ENCODE results near the gene HSPBAP1.
A peak's percentile ranks its signal among the peaks of the same experiment; 100 is the strongest.
"Not testable (repeated sequence)": the region's sequence is repeated elsewhere in the genome, so short reads cannot be mapped to it uniquely, and the experiment has no call there.

The HSPBAP1 gene

DNA sequence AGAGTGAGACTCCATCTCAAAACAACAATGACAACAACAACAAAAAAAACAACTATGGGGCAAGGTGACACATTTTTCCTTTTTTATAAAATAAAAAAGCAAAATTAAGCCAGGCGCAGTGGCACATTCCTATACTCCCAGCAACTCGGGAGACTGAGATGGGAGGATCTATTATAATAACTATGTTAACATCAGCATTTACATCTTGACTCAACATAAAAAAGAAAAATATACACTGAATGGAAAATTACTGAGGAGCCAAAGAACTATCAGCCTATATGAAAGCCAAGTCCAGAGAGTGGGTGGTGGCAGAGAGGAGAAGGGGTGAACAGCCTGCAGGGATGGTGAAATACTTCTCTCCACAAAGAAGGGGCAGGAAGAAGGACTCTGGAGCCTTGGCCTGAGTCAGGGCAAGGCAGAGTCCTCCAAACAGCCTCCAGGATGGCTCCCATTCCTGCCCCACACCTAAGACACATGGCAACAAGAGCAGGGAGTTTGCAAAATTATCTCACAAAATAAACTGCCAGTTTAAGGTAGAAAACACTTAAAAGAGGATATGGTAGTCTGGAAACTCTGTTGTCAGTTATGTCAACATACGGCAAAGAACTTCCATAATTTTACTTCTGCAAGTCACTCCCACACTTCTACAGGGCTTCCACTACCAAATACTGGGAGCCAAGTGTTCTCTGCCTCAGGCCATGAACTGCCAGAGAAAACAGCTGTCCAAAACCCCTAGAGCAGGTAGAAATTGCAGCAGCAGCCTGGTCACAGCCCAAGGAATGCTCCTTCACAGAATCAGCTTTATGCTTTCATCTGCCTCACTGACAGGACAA, 25.9 kb downstream of the HSPBAP1 start:
- Histone ChIP-seq H3K4me3 (ENCODE audit: low read length in 2 of 2) (no peak overlapping the region), H3K27me3 (ENCODE audit: control insufficient read depth in 2 of 2, insufficient read depth in 2 of 2, low read length in 2 of 2) (no peaks in the 10 kb centered on the region), H3K9ac (ENCODE audit: low read depth in 1 of 2, low read length in 2 of 2) (no peak overlapping the region), H3K27ac (ENCODE audit: low read depth in 2 of 2, low read length in 2 of 2) (peak overlapping the region; percentile 13 to 48), H3K9me3 (ENCODE audit: control insufficient read depth in 2 of 2, low read length in 2 of 2) (no peaks in the 10 kb centered on the region), H3K4me1 (ENCODE audit: control insufficient read depth in 2 of 2, insufficient read depth in 2 of 2, low read length in 2 of 2) (no peaks in the 10 kb centered on the region), H3K36me3 (ENCODE audit: control insufficient read depth in 2 of 2, insufficient read depth in 2 of 2, low read length in 2 of 2) (no peaks in the 10 kb centered on the region)

- no peaks in the 10 kb centered on the region for H3K9me3 ChIP-seq (ENCODE audit: control insufficient read depth in 2 of 2, low read length in 2 of 2)
- no peak overlapping the region for H3K4me3 ChIP-seq (ENCODE audit: low read length in 2 of 2)
- H3K9ac ChIP-seq (ENCODE audit: low read depth in 1 of 2, low read length in 2 of 2) = no peak overlapping the region
- H3K4me1 ChIP-seq (ENCODE audit: control insufficient read depth in 2 of 2, insufficient read depth in 2 of 2, low read length in 2 of 2) = no peaks in the 10 kb centered on the region
- no peak overlapping the region for H3K27ac ChIP-seq (ENCODE audit: low read depth in 2 of 2, low read length in 2 of 2)
- no peaks in the 10 kb centered on the region for H3K36me3 ChIP-seq (ENCODE audit: control insufficient read depth in 2 of 2, insufficient read depth in 2 of 2, low read length in 2 of 2)
- no peaks in the 10 kb centered on the region for H3K27me3 ChIP-seq (ENCODE audit: control insufficient read depth in 2 of 2, insufficient read depth in 2 of 2, low read length in 2 of 2)
Measured at GRCh38 chr3:122766430-122766829, 27.2 kb downstream of the HSPBAP1 start.

- H3K4me1 ChIP-seq (ENCODE audit: control insufficient read depth in 2 of 2, insufficient read depth in 2 of 2, low read length in 2 of 2) = no peaks in the 10 kb centered on the region
- no peaks in the 10 kb centered on the region for H3K36me3 ChIP-seq (ENCODE audit: control insufficient read depth in 2 of 2, insufficient read depth in 2 of 2, low read length in 2 of 2)
- no peak overlapping the region for H3K4me3 ChIP-seq (ENCODE audit: low read length in 2 of 2)
- no peak overlapping the region for H3K27ac ChIP-seq (ENCODE audit: low read depth in 2 of 2, low read length in 2 of 2)
- no peaks in the 10 kb centered on the region for H3K27me3 ChIP-seq (ENCODE audit: control insufficient read depth in 2 of 2, insufficient read depth in 2 of 2, low read length in 2 of 2)
- no peaks in the 10 kb centered on the region for H3K9me3 ChIP-seq (ENCODE audit: control insufficient read depth in 2 of 2, low read length in 2 of 2)
- no peak overlapping the region for H3K9ac ChIP-seq (ENCODE audit: low read depth in 1 of 2, low read length in 2 of 2)
Measured at GRCh38 chr3:122760453-122761271, 33.0 kb downstream of the HSPBAP1 start.

DNA sequence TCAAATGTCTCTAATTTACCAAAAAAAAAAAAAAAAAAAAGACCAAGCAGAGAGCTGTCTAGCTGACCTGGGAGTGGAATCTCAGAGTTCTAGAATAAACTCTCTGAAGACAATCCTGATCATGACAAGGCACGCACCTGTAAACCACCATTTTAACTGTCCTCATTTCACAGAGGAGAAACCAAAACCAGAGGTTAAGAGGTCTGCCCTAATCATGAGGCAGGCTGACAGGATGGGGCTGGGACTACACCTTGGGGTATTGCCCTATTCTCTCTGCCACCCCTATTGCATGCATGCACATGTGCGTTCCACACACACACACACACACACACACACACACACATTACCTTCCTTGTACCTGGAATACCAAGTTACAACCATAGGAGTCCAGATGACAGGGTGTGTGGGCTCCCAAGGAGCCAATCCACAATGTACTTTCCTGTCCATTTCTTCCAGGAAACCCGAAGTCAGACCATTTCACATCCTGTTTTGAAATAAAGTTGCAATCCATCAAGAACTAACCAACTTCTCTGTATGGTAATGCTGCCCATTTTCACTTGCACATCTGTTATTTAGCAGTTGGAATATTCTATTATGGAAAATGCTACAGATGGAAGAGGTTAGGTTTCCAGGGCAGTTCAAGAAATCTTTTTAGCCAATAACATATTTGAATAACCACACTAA, 34.6 kb downstream of the HSPBAP1 start:
- Histone ChIP-seq H3K4me3 (ENCODE audit: low read length in 2 of 2) (no peak overlapping the region), H3K9me3 (ENCODE audit: control insufficient read depth in 2 of 2, low read length in 2 of 2) (no peaks in the 10 kb centered on the region), H3K27me3 (ENCODE audit: control insufficient read depth in 2 of 2, insufficient read depth in 2 of 2, low read length in 2 of 2) (no peaks in the 10 kb centered on the region), H3K4me1 (ENCODE audit: control insufficient read depth in 2 of 2, insufficient read depth in 2 of 2, low read length in 2 of 2) (no peaks in the 10 kb centered on the region), H3K9ac (ENCODE audit: low read depth in 1 of 2, low read length in 2 of 2) (no peak overlapping the region), H3K27ac (ENCODE audit: low read depth in 2 of 2, low read length in 2 of 2) (no peak overlapping the region), H3K36me3 (ENCODE audit: control insufficient read depth in 2 of 2, insufficient read depth in 2 of 2, low read length in 2 of 2) (peaks cover 2 to 9% of the 10 kb centered on the region in 2 donors)

DNA sequence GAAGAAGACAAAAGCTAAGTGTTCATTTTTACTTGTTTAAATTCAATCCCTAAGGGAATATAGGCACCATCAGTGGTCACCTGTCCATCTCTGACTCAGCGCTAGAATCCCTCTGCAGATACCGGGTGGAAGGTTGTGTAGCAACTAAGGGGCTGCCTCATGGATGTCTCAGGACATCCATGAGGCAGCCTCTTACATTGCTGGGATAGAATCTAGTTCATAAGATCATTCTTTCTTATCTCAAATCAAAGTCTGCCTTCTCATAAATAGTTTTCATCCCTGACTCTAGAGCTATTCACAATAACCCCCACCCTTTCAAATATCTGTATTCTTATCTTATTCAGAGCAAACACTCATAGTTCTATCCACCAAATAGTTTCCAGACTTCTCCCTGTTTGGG, 38.1 kb downstream of the HSPBAP1 start:
- H3K36me3 ChIP-seq (ENCODE audit: control insufficient read depth in 2 of 2, insufficient read depth in 2 of 2, low read length in 2 of 2) = peaks cover 5 to 17% of the 10 kb centered on the region in 2 donors
- H3K9ac ChIP-seq (ENCODE audit: low read depth in 1 of 2, low read length in 2 of 2) = no peak overlapping the region
- no peaks in the 10 kb centered on the region for H3K9me3 ChIP-seq (ENCODE audit: control insufficient read depth in 2 of 2, low read length in 2 of 2)
- no peaks in the 10 kb centered on the region for H3K27me3 ChIP-seq (ENCODE audit: control insufficient read depth in 2 of 2, insufficient read depth in 2 of 2, low read length in 2 of 2)
- H3K4me1 ChIP-seq (ENCODE audit: control insufficient read depth in 2 of 2, insufficient read depth in 2 of 2, low read length in 2 of 2) = no peaks in the 10 kb centered on the region
- no peak overlapping the region for H3K4me3 ChIP-seq (ENCODE audit: low read length in 2 of 2)
- no peak overlapping the region for H3K27ac ChIP-seq (ENCODE audit: low read depth in 2 of 2, low read length in 2 of 2)

GRCh38 chr3:122754929-122755328, 38.7 kb downstream of the HSPBAP1 start:
- peaks cover 5 to 17% of the 10 kb centered on the region in 2 donors for H3K36me3 ChIP-seq (ENCODE audit: control insufficient read depth in 2 of 2, insufficient read depth in 2 of 2, low read length in 2 of 2)
- no peaks in the 10 kb centered on the region for H3K4me1 ChIP-seq (ENCODE audit: control insufficient read depth in 2 of 2, insufficient read depth in 2 of 2, low read length in 2 of 2)
- no peaks in the 10 kb centered on the region for H3K9me3 ChIP-seq (ENCODE audit: control insufficient read depth in 2 of 2, low read length in 2 of 2)
- H3K27ac ChIP-seq (ENCODE audit: low read depth in 2 of 2, low read length in 2 of 2) = no peak overlapping the region
- no peak overlapping the region for H3K9ac ChIP-seq (ENCODE audit: low read depth in 1 of 2, low read length in 2 of 2)
- H3K27me3 ChIP-seq (ENCODE audit: control insufficient read depth in 2 of 2, insufficient read depth in 2 of 2, low read length in 2 of 2) = no peaks in the 10 kb centered on the region
- no peak overlapping the region for H3K4me3 ChIP-seq (ENCODE audit: low read length in 2 of 2)

GRCh38 chr3:122748347-122748746, 45.3 kb downstream of the HSPBAP1 start:
- H3K9me3 ChIP-seq (ENCODE audit: control insufficient read depth in 2 of 2, low read length in 2 of 2) = no peaks in the 10 kb centered on the region
- H3K4me3 ChIP-seq (ENCODE audit: low read length in 2 of 2) = no peak overlapping the region
- no peak overlapping the region for H3K27ac ChIP-seq (ENCODE audit: low read depth in 2 of 2, low read length in 2 of 2)
- H3K27me3 ChIP-seq (ENCODE audit: control insufficient read depth in 2 of 2, insufficient read depth in 2 of 2, low read length in 2 of 2) = no peaks in the 10 kb centered on the region
- peaks cover 4 to 6% of the 10 kb centered on the region in 2 donors for H3K36me3 ChIP-seq (ENCODE audit: control insufficient read depth in 2 of 2, insufficient read depth in 2 of 2, low read length in 2 of 2)
- no peaks in the 10 kb centered on the region for H3K4me1 ChIP-seq (ENCODE audit: control insufficient read depth in 2 of 2, insufficient read depth in 2 of 2, low read length in 2 of 2)
- no peak overlapping the region for H3K9ac ChIP-seq (ENCODE audit: low read depth in 1 of 2, low read length in 2 of 2)

- not testable (repeated sequence) for H3K27me3 ChIP-seq (ENCODE audit: control insufficient read depth in 2 of 2, insufficient read depth in 2 of 2, low read length in 2 of 2); H3K9me3 ChIP-seq (ENCODE audit: control insufficient read depth in 2 of 2, low read length in 2 of 2); H3K9ac ChIP-seq (ENCODE audit: low read depth in 1 of 2, low read length in 2 of 2); H3K4me3 ChIP-seq (ENCODE audit: low read length in 2 of 2); H3K4me1 ChIP-seq (ENCODE audit: control insufficient read depth in 2 of 2, insufficient read depth in 2 of 2, low read length in 2 of 2); H3K27ac ChIP-seq (ENCODE audit: low read depth in 2 of 2, low read length in 2 of 2)
- peaks cover 5 to 10% of the 10 kb centered on the region in 2 donors for H3K36me3 ChIP-seq (ENCODE audit: control insufficient read depth in 2 of 2, insufficient read depth in 2 of 2, low read length in 2 of 2)
Measured at GRCh38 chr3:122747295-122747694, 46.3 kb downstream of the HSPBAP1 start.

GRCh38 chr3:122745369-122746021, 48.1 kb downstream of the HSPBAP1 start:
- H3K9ac ChIP-seq (ENCODE audit: low read depth in 1 of 2, low read length in 2 of 2) = no peak overlapping the region

More at GRCh38 chr3:122745369-122746021, 48.1 kb downstream of the HSPBAP1 start:
- Histone ChIP-seq H3K4me1 (ENCODE audit: control insufficient read depth in 2 of 2, insufficient read depth in 2 of 2, low read length in 2 of 2) (no peaks in the 10 kb centered on the region), H3K4me3 (ENCODE audit: low read length in 2 of 2) (no peak overlapping the region), H3K9me3 (ENCODE audit: control insufficient read depth in 2 of 2, low read length in 2 of 2) (no peaks in the 10 kb centered on the region), H3K27ac (ENCODE audit: low read depth in 2 of 2, low read length in 2 of 2) (no peak overlapping the region), H3K27me3 (ENCODE audit: control insufficient read depth in 2 of 2, insufficient read depth in 2 of 2, low read length in 2 of 2) (no peaks in the 10 kb centered on the region), H3K36me3 (ENCODE audit: control insufficient read depth in 2 of 2, insufficient read depth in 2 of 2, low read length in 2 of 2) (peaks cover 3 to 7% of the 10 kb centered on the region in 2 donors)
